Neutrophil (primary cell): ENCODE results near the gene SULT4A1.

Source experiments
- H3K27ac ChIP-seq: fragments of 200-600 bp; sonication (generic); 2 replicates; pipeline ENCODE4 v1.5.1; 2016; ENCODE audit warnings: mild to moderate bottlenecking, moderate library complexity
- H3K27me3 ChIP-seq: fragments of 200-600 bp; sonication (generic); 2 replicates; pipeline ENCODE4 v1.6.0; 2016; ENCODE audit warnings: mild to moderate bottlenecking
- H3K36me3 ChIP-seq: fragments of 200-600 bp; sonication (generic); 2 replicates; pipeline ENCODE4 v1.5.1; 2017
- H3K4me1 ChIP-seq, 2 experiments: fragments of 200-600 bp in 1 of 2; sonication (generic) in 1 of 2; 1 replicate in 1 of 2; 2 replicates in 1 of 2; pipeline versions ENCODE4 v1.5.1 to v1.6.1; 2013 to 2016; ENCODE audit warnings: low read depth in 1 of 2, low read length in 1 of 2, mild to moderate bottlenecking in 1 of 2, moderate library complexity in 1 of 2; ENCODE audit not compliant: control insufficient read depth in 1 of 2, insufficient read depth in 1 of 2
- H3K4me3 ChIP-seq, 2 experiments: fragments of 200-600 bp in 1 of 2; sonication (generic) in 1 of 2; 1 replicate in 1 of 2; 2 replicates in 1 of 2; pipeline ENCODE4 v1.5.1; 2013 to 2016; ENCODE audit warnings: low read depth in 1 of 2, low read length in 1 of 2, mild to moderate bottlenecking in 1 of 2, moderate library complexity in 1 of 2
- H3K9me3 ChIP-seq: fragments of 200-600 bp; sonication (generic); 2 replicates; pipeline ENCODE4 v1.5.1; 2016
- CTCF ChIP-seq: fragments of 200-600 bp; sonication (generic); IDR thresholded peaks from 2 replicates; pipeline ENCODE4 v1.5.1; 2016; ENCODE audit warnings: antibody characterized with exemption

Gene SULT4A1

GRCh38 chr22:43893266-43893665 is 31.0 kb upstream of the SULT4A1 start:
- Histone ChIP-seq H3K4me1 (no peaks in the 10 kb centered on the region), H3K9me3 (no peaks in the 10 kb centered on the region), H3K36me3 (no peaks in the 10 kb centered on the region), H3K27ac (no peak overlapping the region), H3K4me3 (no peak overlapping the region), H3K27me3 (peaks cover 75% of the 10 kb centered on the region)
- TF ChIP-seq CTCF: no peak

- no peaks in the 10 kb centered on the region for H3K36me3 ChIP-seq
- no peaks in the 10 kb centered on the region for H3K9me3 ChIP-seq
- no peaks in the 10 kb centered on the region for H3K4me1 ChIP-seq
- TF ChIP-seq CTCF: no peak
- H3K27ac ChIP-seq: no peak overlapping the region
- H3K4me3 ChIP-seq: no peak overlapping the region
- H3K27me3 ChIP-seq: peaks cover 72% of the 10 kb centered on the region
Measured at GRCh38 chr22:43892183-43892894, 30.0 kb upstream of the SULT4A1 start.

- Histone ChIP-seq H3K4me3 (no peak within 1 kb of the TSS), H3K27ac (no peak within 1 kb of the TSS)
Measured at GRCh38 chr22:43891360-43892182, 29.3 kb upstream of the SULT4A1 start, which contains the start of gene PNPLA5. PNPLA5 (minus strand) TSS chr22:43892013; CDS start chr22:43891880, 133 bp downstream.

GRCh38 chr22:43890901-43891331 is 28.6 kb upstream of the SULT4A1 start:
- Histone ChIP-seq H3K9me3 (no peaks in the 10 kb centered on the region), H3K4me1 (no peaks in the 10 kb centered on the region), H3K27me3 (peaks cover 67% of the 10 kb centered on the region), H3K27ac (no peak overlapping the region), H3K4me3 (no peak overlapping the region), H3K36me3 (no peaks in the 10 kb centered on the region)
- no peak for TF ChIP-seq CTCF

More at GRCh38 chr22:43891360-43892182, 29.3 kb upstream of the SULT4A1 start, which contains the start of gene PNPLA5:
- TF ChIP-seq CTCF: no peak
- no peaks in the 10 kb centered on the region for H3K36me3 ChIP-seq
- H3K9me3 ChIP-seq: no peaks in the 10 kb centered on the region
- H3K27me3 ChIP-seq: peaks cover 71% of the 10 kb centered on the region
- no peaks in the 10 kb centered on the region for H3K4me1 ChIP-seq

GRCh38 chr22:43889860-43890253 is 27.5 kb upstream of the SULT4A1 start:
- Histone ChIP-seq H3K27ac (no peak overlapping the region), H3K4me3 (no peak overlapping the region), H3K4me1 (no peaks in the 10 kb centered on the region), H3K9me3 (no peaks in the 10 kb centered on the region), H3K27me3 (peaks cover 65% of the 10 kb centered on the region), H3K36me3 (no peaks in the 10 kb centered on the region)
- no peak for TF ChIP-seq CTCF
